HG02840 (cell line): ENCODE results near the gene PRTN3.

Experiments used
- ATAC-seq: cut with Tn5 transposase; IDR thresholded peaks from one replicate; pipeline ENCODE4 v1.9.1; 2021; ENCODE audit warnings: mild to moderate bottlenecking, moderate library complexity, moderate number of reproducible peaks; ENCODE audit not compliant: unreplicated experiment, low FRiP score

The PRTN3 gene

GRCh38 chr19:802498-803098 is 38.2 kb upstream of the PRTN3 start:
- no peak for ATAC-seq

- no peak for ATAC-seq
These were observed 37.7 kb upstream of the PRTN3 start for GRCh38 chr19:803099-803561.

GRCh38 chr19:803686-804418 is 36.9 kb upstream of the PRTN3 start:
- ATAC-seq, result no peak

- ATAC-seq, result no peak
These were observed 36.2 kb upstream of the PRTN3 start for GRCh38 chr19:804419-805165.

- no peak for ATAC-seq
These were observed 35.6 kb upstream of the PRTN3 start for GRCh38 chr19:805166-805551.

GRCh38 chr19:805600-806550 is 34.9 kb upstream of the PRTN3 start:
- ATAC-seq, result no peak

GRCh38 chr19:806815-807421 is 33.9 kb upstream of the PRTN3 start:
- ATAC-seq, result no peak

GRCh38 chr19:807627-808422 is 33.0 kb upstream of the PRTN3 start:
- no peak for ATAC-seq

GRCh38 chr19:808423-808775 is 32.4 kb upstream of the PRTN3 start:
- no peak for ATAC-seq

GRCh38 chr19:810077-810855 is 30.5 kb upstream of the PRTN3 start:
- ATAC-seq, result no peak

- no peak for ATAC-seq
These were observed 29.8 kb upstream of the PRTN3 start for GRCh38 chr19:810883-811489.

GRCh38 chr19:811506-812048 is 29.2 kb upstream of the PRTN3 start:
- no peak for ATAC-seq

GRCh38 chr19:812049-812746 is 28.6 kb upstream of the PRTN3 start:
- no peak for ATAC-seq

GRCh38 chr19:812747-813218 is 28.0 kb upstream of the PRTN3 start:
- ATAC-seq, result no peak

GRCh38 chr19:813219-814151 is 27.3 kb upstream of the PRTN3 start:
- no peak for ATAC-seq
